Measurements from ENCODE around the gene MAPK4.

MAPK4 gene

GRCh38 chr18:50722311-50722710 is 162.4 kb downstream of the MAPK4 start:
- peaks cover 40% of the 10 kb centered on the region for H3K27me3 ChIP-seq (ENCODE audit: low read depth, low read length)
- H3K4me3 ChIP-seq (ENCODE audit: low read length): no peak overlapping the region
- TF ChIP-seq EZH2phosphoT487 (IDR thresholded peaks at IDR 0.05; ENCODE audit: low read depth): no peak
- peak; percentile 26; the same call in 1 of the 2 replicates for TF ChIP-seq CTCF (IDR thresholded peaks at IDR 0.05; ENCODE audit: low read depth, low read length)
- no peak overlapping the region for H2AFZ ChIP-seq (ENCODE audit: low read depth, low read length)
- H3K27ac ChIP-seq (ENCODE audit: low read length): no peak overlapping the region
- no peak overlapping the region for H3K4me2 ChIP-seq (ENCODE audit: low read length)
- no peak overlapping the region for H3K9ac ChIP-seq (ENCODE audit: low read length)
- H3K9me3 ChIP-seq (ENCODE audit: insufficient read depth, low read length): no peaks in the 10 kb centered on the region
- no peaks in the 10 kb centered on the region for H4K20me1 ChIP-seq (ENCODE audit: insufficient read depth, low read length)
- no peaks in the 10 kb centered on the region for H3K79me2 ChIP-seq (ENCODE audit: low read length)
- no peaks in the 10 kb centered on the region for H3K36me3 ChIP-seq (replicated peaks; ENCODE audit: low read depth, low read length)
- peaks cover 12% of the 10 kb centered on the region for H3K4me1 ChIP-seq (ENCODE audit: low read length)

- no peak overlapping the region for H3K4me3 ChIP-seq (ENCODE audit: low read length)
- no peak overlapping the region for H3K9ac ChIP-seq (ENCODE audit: low read length)
- TF ChIP-seq EZH2phosphoT487 (IDR thresholded peaks at IDR 0.05; ENCODE audit: low read depth) (no peak), CTCF (IDR thresholded peaks at IDR 0.05; ENCODE audit: low read depth, low read length) (no peak)
- H3K9me3 ChIP-seq (ENCODE audit: insufficient read depth, low read length): no peaks in the 10 kb centered on the region
- H3K79me2 ChIP-seq (ENCODE audit: low read length): no peaks in the 10 kb centered on the region
- H3K4me2 ChIP-seq (ENCODE audit: low read length): no peak overlapping the region
- H3K27ac ChIP-seq (ENCODE audit: low read length): no peak overlapping the region
- peaks cover 21% of the 10 kb centered on the region for H3K4me1 ChIP-seq (ENCODE audit: low read length)
- H3K36me3 ChIP-seq (replicated peaks; ENCODE audit: low read depth, low read length): no peaks in the 10 kb centered on the region
- no peak overlapping the region for H2AFZ ChIP-seq (ENCODE audit: low read depth, low read length)
- H4K20me1 ChIP-seq (ENCODE audit: insufficient read depth, low read length): 0 out of 2 replicates have a peak, but pooled peaks cover 8% of the 10 kb centered on the region
- H3K27me3 ChIP-seq (ENCODE audit: low read depth, low read length): peaks cover 41% of the 10 kb centered on the region
Measured at GRCh38 chr18:50724751-50725151, 164.9 kb downstream of the MAPK4 start.

- Histone ChIP-seq H3K27ac (ENCODE audit: low read length) (no peak overlapping the region), H3K9me3 (ENCODE audit: insufficient read depth, low read length) (no peaks in the 10 kb centered on the region), H3K27me3 (ENCODE audit: low read depth, low read length) (peaks cover 32% of the 10 kb centered on the region), H3K4me1 (ENCODE audit: low read length) (peaks cover 21% of the 10 kb centered on the region), H3K79me2 (ENCODE audit: low read length) (no peaks in the 10 kb centered on the region), H3K4me2 (ENCODE audit: low read length) (peak overlapping the region; percentile 76), H3K36me3 (replicated peaks; ENCODE audit: low read depth, low read length) (no peaks in the 10 kb centered on the region), H3K4me3 (ENCODE audit: low read length) (peak overlapping the region; percentile 55), H3K9ac (ENCODE audit: low read length) (no peak overlapping the region), H4K20me1 (ENCODE audit: insufficient read depth, low read length) (0 out of 2 replicates have a peak, but pooled peaks cover 8% of the 10 kb centered on the region), H2AFZ (ENCODE audit: low read depth, low read length) (no peak overlapping the region)
- TF ChIP-seq CTCF (IDR thresholded peaks at IDR 0.05; ENCODE audit: low read depth, low read length) (no peak), EZH2phosphoT487 (IDR thresholded peaks at IDR 0.05; ENCODE audit: low read depth) (no peak)
Measured at GRCh38 chr18:50726960-50727589, 167.2 kb downstream of the MAPK4 start.

- TF ChIP-seq EZH2phosphoT487 (IDR thresholded peaks at IDR 0.05; ENCODE audit: low read depth) (no peak), CTCF (IDR thresholded peaks at IDR 0.05; ENCODE audit: low read depth, low read length) (no peak)
- H3K9ac ChIP-seq (ENCODE audit: low read length): no peak overlapping the region
- H3K9me3 ChIP-seq (ENCODE audit: insufficient read depth, low read length): no peaks in the 10 kb centered on the region
- peaks cover 21% of the 10 kb centered on the region for H3K4me1 ChIP-seq (ENCODE audit: low read length)
- H2AFZ ChIP-seq (ENCODE audit: low read depth, low read length): no peak overlapping the region
- no peaks in the 10 kb centered on the region for H3K36me3 ChIP-seq (replicated peaks; ENCODE audit: low read depth, low read length)
- H3K4me3 ChIP-seq (ENCODE audit: low read length): peak overlapping the region; percentile 55
- H3K79me2 ChIP-seq (ENCODE audit: low read length): no peaks in the 10 kb centered on the region
- 0 out of 2 replicates have a peak, but pooled peaks cover 8% of the 10 kb centered on the region for H4K20me1 ChIP-seq (ENCODE audit: insufficient read depth, low read length)
- peak overlapping the region; percentile 76 for H3K4me2 ChIP-seq (ENCODE audit: low read length)
- peaks cover 32% of the 10 kb centered on the region for H3K27me3 ChIP-seq (ENCODE audit: low read depth, low read length)
- no peak overlapping the region for H3K27ac ChIP-seq (ENCODE audit: low read length)
Measured at GRCh38 chr18:50727721-50728471, 168.0 kb downstream of the MAPK4 start.

All from OCI-LY3 (cell line).